ENCODE results near the gene CBX3.

CBX3 gene

DNA sequence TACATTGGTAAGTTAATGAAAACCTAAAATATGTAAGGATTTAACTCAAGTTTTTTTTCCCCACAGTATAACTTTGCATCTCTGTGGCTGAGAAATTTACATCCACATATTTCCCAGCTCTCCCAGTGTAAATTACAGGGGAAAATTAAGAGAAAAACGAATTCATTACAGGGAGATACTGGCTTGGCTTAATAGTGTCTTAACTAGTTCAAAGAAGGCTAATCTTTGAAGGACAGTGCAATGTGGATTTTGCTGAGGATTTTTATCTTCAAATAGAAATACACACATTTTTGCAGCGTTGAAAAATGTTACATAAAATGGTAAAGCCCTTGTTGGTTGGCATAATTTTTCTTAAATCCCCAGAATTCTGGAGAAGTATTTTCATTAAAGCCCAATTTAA lies 1.5 kb downstream of the CBX3 start:
- POLR2A ChIA-PET (ENCODE audit: low non-redundant PET) = no interaction called here
- CTCF ChIA-PET = no interaction called here

GRCh38 chr7:26208040-26208439 lies 6.5 kb downstream of the CBX3 start:
- no peak for DNase-seq (ENCODE audit: low spot score)
- H3K27ac ChIP-seq = no peak overlapping the region
- TF ChIP-seq, protein P1, sequence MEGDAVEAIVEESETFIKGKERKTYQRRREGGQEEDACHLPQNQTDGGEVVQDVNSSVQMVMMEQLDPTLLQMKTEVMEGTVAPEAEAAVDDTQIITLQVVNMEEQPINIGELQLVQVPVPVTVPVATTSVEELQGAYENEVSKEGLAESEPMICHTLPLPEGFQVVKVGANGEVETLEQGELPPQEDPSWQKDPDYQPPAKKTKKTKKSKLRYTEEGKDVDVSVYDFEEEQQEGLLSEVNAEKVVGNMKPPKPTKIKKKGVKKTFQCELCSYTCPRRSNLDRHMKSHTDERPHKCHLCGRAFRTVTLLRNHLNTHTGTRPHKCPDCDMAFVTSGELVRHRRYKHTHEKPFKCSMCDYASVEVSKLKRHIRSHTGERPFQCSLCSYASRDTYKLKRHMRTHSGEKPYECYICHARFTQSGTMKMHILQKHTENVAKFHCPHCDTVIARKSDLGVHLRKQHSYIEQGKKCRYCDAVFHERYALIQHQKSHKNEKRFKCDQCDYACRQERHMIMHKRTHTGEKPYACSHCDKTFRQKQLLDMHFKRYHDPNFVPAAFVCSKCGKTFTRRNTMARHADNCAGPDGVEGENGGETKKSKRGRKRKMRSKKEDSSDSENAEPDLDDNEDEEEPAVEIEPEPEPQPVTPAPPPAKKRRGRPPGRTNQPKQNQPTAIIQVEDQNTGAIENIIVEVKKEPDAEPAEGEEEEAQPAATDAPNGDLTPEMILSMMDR (conservative IDR thresholded peaks at IDR 0.05; ENCODE audit: low read depth) = no peak
- POLR2A ChIA-PET (ENCODE audit: low non-redundant PET) = no interaction called here
- CTCF ChIA-PET = interaction anchor here (0.7 kb wide), 1 partner anchor 77 kb away, joined by 4 read pairs; no protein-coding TSS in a partner anchor

More for the DNA sequence above, 1.5 kb downstream of the CBX3 start:
- DNase-seq (ENCODE audit: low spot score) = no peak
- TF ChIP-seq, protein P1 (conservative IDR thresholded peaks at IDR 0.05; ENCODE audit: low read depth) = no peak
- no peak overlapping the region for H3K27ac ChIP-seq

DNA sequence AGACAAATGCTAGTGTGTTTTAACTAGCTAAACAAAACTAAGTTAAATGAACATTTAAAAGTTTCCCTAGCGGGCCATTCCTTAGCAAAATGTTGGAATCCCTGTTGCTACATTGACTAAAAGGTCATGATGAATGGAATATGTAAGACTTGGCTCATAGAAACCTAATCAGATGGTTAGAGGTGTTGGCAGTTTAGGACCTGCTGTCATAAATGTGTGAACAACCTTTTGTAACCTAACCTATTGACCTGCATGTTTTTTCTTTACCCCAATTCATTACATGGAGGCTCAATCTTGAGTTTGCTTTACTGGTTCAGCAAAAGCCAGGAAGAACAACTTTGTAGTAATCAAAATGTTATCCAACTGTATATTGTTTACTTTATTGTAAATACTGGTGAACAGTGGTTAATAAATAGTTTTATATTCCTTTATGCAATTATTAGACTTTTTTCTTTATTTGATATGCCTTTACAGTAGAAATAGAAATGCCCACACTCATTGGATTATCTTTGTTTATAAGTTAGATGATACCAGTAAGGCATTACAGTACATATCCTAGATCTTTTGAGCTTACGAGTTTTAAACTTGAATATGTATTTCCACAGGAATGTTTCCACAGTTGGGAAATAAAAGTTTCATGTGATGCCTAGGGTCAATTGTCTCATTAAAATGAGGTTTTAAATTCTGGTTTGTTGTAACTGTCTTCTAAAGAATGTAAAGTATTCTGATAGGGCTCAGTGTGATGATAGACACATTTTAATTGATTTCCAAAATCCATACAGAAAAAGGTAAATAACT lies 11.6 kb downstream of the CBX3 start:
- DNase-seq (ENCODE audit: low spot score) = no peak
- POLR2A ChIA-PET (ENCODE audit: low non-redundant PET) = no interaction called here
- CTCF ChIA-PET = no interaction called here
- TF ChIP-seq, protein P1 (conservative IDR thresholded peaks at IDR 0.05; ENCODE audit: low read depth) = no peak
- H3K27ac ChIP-seq = no peak overlapping the region

- POLR2A ChIA-PET (ENCODE audit: low non-redundant PET) = interaction anchor here (0.7 kb wide), 1 partner anchor 14 kb away, joined by 3 read pairs; the partner anchor contains the start of gene HNRNPA2B1
These were observed 12.4 kb downstream of the CBX3 start for GRCh38 chr7:26213807-26214515.

DNA sequence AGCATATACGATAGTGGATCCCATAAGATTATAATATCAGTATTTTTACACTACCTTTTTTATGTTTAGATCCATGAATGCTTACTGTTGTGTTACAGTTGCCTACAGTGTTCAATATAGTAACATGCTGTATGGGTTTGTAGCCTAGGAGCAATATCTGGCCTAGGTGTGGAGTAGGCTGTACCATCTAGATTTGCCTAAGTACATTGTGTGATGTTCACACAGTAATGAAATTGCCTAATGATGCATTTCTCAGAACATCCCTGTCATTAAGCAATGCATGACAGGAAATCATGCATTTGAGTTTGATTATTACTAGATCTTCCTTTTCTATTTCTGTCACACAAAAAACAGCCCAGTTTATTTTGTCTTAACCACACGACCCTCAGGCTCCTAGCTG lies 14.5 kb downstream of the CBX3 start:
- ChIA-PET CTCF (no interaction called here), POLR2A (ENCODE audit: low non-redundant PET) (no interaction called here)
- TF ChIP-seq, protein P1 (conservative IDR thresholded peaks at IDR 0.05; ENCODE audit: low read depth) = no peak
- H3K27ac ChIP-seq = no peak overlapping the region
- no peak for DNase-seq (ENCODE audit: low spot score)

More at GRCh38 chr7:26213807-26214515, 12.4 kb downstream of the CBX3 start:
- CTCF ChIA-PET = no interaction called here
- no peak for DNase-seq (ENCODE audit: low spot score)
- H3K27ac ChIP-seq = no peak overlapping the region
- TF ChIP-seq, protein P1 (conservative IDR thresholded peaks at IDR 0.05; ENCODE audit: low read depth) = no peak

- POLR2A ChIA-PET (ENCODE audit: low non-redundant PET) = no interaction called here
- TF ChIP-seq, protein P1 (conservative IDR thresholded peaks at IDR 0.05; ENCODE audit: low read depth) = no peak
- DNase-seq (ENCODE audit: low spot score) = no peak
- CTCF ChIA-PET = interaction anchor here (0.7 kb wide), 1 partner anchor 257 kb away, joined by 7 read pairs; no protein-coding TSS in a partner anchor
- H3K27ac ChIP-seq = no peak overlapping the region
These were observed 22.8 kb downstream of the CBX3 start for GRCh38 chr7:26224359-26224758.
